ENCODE data around the gene CFAP119.

CFAP119 gene

DNA sequence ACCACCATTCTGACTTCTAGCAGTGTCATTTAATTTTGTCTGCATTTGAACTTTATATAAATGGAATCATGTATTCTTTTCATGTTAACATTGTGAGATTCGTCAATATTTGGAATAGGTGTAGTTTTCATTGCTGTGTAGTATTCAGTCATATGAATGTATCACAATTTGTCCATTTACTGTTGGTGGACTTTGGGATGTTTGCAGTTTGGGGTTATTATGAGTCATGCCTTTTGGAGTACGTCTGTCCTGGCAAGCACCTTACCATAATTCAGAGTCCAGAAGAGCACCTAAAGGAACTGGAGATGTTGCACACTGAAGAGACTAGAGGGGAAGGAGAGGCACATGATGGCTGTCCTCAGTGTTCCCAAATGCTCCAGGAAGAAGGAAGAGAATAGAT, 16.8 kb downstream of the CFAP119 start:
- Mint-ChIP-seq H3K4me3 (no peak overlapping the region), H3K27ac (no peak overlapping the region), H3K9me3 (no peaks in the 10 kb centered on the region), H3K4me1 (ENCODE audit: low read depth) (peaks cover 26% of the 10 kb centered on the region), H3K27me3 (ENCODE audit: low read depth) (no peaks in the 10 kb centered on the region), H3K36me3 (ENCODE audit: low read depth) (peaks cover 33% of the 10 kb centered on the region)

DNA sequence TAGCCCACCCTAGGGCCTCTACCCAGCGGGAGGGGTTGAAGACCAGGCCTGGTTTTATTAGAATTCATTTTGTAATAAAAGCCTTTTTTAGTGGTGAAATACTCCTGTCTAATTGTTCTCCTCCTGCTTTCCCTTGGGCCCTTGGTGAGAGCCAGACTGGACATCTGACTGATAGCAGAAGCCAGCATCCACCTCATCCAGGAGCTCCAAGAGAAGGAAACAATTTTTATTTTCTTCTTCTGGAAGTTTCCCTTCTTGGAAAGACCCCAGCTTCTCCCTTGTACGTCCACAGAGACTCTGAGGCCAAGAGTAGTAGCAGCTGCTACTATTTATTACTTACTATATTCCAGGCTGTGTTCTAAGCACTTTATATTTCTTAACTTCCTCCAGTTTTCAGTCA, 17.7 kb downstream of the CFAP119 start:
- H3K4me3 Mint-ChIP-seq: no peak overlapping the region
- H3K4me1 Mint-ChIP-seq (ENCODE audit: low read depth): peaks cover 20% of the 10 kb centered on the region
- no peaks in the 10 kb centered on the region for H3K27me3 Mint-ChIP-seq (ENCODE audit: low read depth)
- H3K27ac Mint-ChIP-seq: no peak overlapping the region
- no peaks in the 10 kb centered on the region for H3K9me3 Mint-ChIP-seq
- peaks cover 33% of the 10 kb centered on the region for H3K36me3 Mint-ChIP-seq (ENCODE audit: low read depth)

DNA sequence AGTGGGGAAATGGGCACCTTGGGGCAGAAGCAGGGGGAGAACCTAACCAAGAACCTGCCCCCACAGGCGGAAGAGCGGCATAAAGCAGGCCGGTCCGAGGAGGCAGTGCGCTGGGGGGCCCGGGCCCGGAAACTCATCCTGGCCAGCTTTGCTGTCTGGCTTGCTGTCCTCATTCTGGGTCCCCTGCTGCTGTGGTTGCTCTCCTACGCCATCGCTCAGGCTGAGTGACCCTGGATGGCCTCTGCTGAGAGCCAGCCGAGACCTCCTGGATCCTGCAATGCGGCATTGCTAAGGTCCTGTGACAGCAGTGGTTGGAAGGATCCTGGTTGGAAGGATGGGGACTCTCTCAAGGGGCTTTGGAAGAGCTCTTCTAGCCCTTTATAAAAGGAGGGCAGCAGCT, 18.1 kb downstream of the CFAP119 start:
- Mint-ChIP-seq H3K27me3 (ENCODE audit: low read depth) (no peaks in the 10 kb centered on the region), H3K9me3 (no peaks in the 10 kb centered on the region), H3K4me3 (no peak overlapping the region), H3K36me3 (ENCODE audit: low read depth) (peaks cover 35% of the 10 kb centered on the region), H3K27ac (no peak overlapping the region), H3K4me1 (ENCODE audit: low read depth) (peaks cover 19% of the 10 kb centered on the region)

DNA sequence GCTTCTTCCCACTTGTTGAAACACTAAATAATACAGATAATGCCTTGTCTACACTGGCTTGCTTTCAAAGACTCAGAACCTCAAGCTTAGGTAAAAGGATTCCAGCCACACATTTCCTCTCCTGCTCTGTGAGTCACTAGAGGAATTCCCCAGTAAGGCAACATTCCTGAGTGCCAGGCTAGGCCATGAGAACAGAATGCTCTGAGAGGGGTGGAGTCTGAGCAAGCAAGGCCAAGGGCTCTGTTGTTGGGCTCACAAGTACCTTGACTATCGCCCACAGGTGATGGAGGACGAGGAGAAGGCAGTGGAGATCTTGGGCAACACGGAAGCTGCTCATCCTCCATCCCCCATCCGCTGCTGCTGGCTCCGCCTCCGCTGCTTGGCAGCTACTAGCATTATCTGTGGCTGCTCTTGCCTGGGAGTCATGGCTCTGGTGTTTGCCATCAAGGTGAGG, 20.4 kb downstream of the CFAP119 start:
- H3K27me3 Mint-ChIP-seq (ENCODE audit: low read depth): no peaks in the 10 kb centered on the region
- peaks cover 50% of the 10 kb centered on the region for H3K36me3 Mint-ChIP-seq (ENCODE audit: low read depth)
- H3K4me1 Mint-ChIP-seq (ENCODE audit: low read depth): peaks cover 12% of the 10 kb centered on the region
- H3K4me3 Mint-ChIP-seq: no peak overlapping the region
- no peaks in the 10 kb centered on the region for H3K9me3 Mint-ChIP-seq
- no peak overlapping the region for H3K27ac Mint-ChIP-seq

DNA sequence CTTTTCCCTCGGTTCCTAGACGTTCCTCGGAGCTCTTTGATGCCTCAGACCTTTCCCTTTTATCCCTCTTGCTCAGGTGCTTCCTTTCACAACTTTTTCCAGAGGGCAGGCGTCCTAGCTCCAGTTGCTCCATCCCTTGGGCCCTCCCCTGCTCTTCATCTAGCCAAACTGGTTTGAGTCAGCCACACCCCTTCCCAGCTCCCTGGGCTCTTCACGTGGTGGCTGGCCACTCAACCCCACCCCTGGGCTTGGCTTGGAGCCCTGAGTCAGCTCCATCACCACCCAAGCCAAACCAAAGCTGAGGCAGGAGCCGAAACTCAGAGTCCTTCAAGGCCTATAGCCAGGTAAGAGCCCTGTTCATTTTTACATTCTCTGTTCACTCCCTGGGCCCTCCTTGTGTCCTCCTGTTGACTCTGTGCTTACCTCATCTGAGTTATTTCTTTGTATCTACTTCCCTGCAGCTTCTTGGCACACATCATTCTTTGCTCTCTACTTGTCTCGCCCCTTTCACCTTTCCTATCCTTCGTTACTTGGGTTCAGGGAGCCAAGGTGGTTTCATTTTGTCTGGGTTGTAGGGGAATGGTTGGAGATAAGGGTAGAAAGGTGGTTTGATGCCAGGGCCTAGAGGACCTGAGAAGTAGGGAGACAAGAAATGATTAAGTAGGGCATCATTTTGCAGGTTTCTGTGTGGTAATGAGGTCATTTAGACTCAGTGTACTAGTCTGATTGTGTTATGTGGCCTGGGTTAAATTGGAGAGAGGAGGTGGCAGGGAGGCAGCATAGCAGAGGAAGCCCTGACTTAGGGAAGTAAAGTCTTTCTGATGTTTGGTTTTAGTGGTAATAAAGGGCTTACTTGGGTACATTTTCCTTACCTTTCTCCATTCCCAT, 21.3 kb downstream of the CFAP119 start:
- Mint-ChIP-seq H3K36me3 (ENCODE audit: low read depth) (peaks cover 54% of the 10 kb centered on the region), H3K27ac (no peak overlapping the region), H3K27me3 (ENCODE audit: low read depth) (no peaks in the 10 kb centered on the region), H3K4me3 (no peak overlapping the region), H3K4me1 (ENCODE audit: low read depth) (peaks cover 12% of the 10 kb centered on the region), H3K9me3 (no peaks in the 10 kb centered on the region)

GRCh38 chr16:30738984-30739951, 22.6 kb downstream of the CFAP119 start:
- Mint-ChIP-seq H3K4me1 (ENCODE audit: low read depth) (peaks cover 12% of the 10 kb centered on the region), H3K27ac (no peak overlapping the region), H3K27me3 (ENCODE audit: low read depth) (no peaks in the 10 kb centered on the region), H3K36me3 (ENCODE audit: low read depth) (peaks cover 53% of the 10 kb centered on the region), H3K4me3 (no peak overlapping the region), H3K9me3 (no peaks in the 10 kb centered on the region)

DNA sequence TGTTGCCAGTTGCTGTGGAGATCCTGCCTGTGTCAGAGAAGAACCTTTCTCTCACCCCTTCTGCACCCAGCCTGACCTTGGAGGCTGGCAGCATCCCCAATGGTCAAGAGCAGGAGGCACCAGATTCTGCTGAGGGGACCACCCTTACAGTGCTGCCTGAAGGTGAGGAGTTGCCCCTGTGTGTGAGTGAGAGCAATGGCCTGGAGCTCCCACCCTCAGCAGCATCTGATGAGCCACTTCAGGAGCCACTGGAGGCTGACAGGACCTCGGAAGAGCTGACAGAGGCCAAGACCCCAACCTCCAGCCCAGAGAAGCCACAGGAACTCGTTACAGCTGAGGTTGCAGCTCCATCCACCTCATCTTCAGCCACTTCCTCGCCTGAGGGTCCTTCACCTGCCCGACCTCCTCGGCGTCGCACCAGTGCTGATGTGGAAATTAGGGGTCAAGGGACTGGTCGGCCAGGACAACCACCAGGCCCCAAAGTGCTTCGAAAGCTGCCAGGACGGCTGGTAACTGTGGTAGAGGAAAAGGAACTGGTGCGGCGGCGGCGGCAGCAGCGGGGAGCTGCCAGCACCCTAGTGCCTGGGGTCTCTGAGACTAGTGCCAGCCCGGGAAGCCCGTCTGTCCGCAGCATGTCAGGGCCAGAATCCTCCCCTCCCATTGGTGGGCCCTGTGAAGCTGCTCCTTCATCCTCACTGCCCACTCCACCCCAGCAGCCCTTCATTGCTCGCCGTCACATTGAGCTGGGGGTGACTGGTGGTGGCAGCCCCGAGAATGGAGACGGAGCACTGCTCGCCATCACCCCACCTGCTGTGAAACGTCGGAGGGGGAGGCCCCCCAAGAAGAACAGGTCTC, 23.8 kb downstream of the CFAP119 start:
- peaks cover 12% of the 10 kb centered on the region for H3K4me1 Mint-ChIP-seq (ENCODE audit: low read depth)
- H3K9me3 Mint-ChIP-seq: no peaks in the 10 kb centered on the region
- peaks cover 57% of the 10 kb centered on the region for H3K36me3 Mint-ChIP-seq (ENCODE audit: low read depth)
- H3K27ac Mint-ChIP-seq: no peak overlapping the region
- no peak overlapping the region for H3K4me3 Mint-ChIP-seq
- no peaks in the 10 kb centered on the region for H3K27me3 Mint-ChIP-seq (ENCODE audit: low read depth)

DNA sequence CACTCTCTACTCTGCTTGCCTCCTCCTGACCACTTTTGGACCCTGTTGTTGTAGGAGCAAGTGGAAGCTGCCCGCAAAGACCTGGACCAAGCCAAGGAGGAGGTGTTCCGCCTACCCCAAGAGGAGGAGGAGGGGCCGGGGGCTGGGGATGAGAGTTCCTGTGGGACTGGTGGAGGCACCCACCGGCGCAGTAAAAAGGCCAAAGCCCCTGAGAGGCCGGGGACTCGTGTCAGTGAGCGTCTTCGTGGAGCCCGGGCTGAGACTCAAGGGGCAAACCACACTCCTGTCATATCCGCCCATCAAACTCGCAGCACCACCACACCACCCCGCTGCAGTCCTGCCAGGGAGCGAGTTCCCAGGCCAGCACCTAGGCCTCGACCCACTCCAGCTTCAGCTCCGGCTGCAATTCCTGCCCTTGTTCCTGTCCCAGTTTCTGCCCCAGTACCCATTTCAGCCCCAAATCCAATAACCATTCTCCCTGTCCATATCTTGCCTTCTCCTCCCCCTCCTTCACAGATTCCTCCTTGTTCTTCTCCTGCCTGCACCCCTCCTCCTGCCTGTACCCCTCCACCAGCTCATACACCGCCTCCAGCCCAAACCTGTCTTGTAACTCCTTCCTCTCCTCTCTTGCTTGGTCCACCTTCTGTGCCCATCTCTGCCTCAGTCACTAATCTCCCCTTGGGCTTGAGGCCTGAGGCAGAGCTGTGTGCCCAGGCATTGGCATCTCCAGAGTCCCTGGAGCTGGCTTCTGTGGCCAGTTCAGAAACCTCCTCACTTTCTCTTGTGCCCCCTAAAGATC, 24.7 kb downstream of the CFAP119 start:
- H3K27ac Mint-ChIP-seq: peak overlapping the region; percentile 67
- no peaks in the 10 kb centered on the region for H3K27me3 Mint-ChIP-seq (ENCODE audit: low read depth)
- H3K9me3 Mint-ChIP-seq: no peaks in the 10 kb centered on the region
- H3K4me3 Mint-ChIP-seq: no peak overlapping the region
- H3K4me1 Mint-ChIP-seq (ENCODE audit: low read depth): peaks cover 12% of the 10 kb centered on the region
- H3K36me3 Mint-ChIP-seq (ENCODE audit: low read depth): peaks cover 61% of the 10 kb centered on the region

DNA sequence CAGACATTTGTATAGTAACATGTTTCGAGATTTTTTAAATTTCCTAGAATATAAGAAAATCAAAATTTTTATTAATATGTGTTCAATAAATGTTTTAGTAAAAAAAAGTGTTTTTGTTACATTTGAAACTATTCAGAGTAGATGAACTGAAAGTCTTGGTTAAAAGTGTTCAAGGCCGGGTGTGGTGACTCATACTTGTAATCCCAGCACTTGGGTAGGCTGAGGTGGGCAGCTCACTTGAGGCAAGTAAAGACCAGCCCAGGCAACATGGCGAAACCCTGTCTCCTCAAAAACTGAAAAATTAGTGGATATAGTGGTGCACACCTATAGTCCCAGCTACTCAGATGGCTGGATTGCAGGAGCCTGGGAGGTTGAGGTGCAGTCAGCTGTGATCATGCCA, 30.5 kb downstream of the CFAP119 start:
- Mint-ChIP-seq H3K27me3 (ENCODE audit: low read depth) (no peaks in the 10 kb centered on the region), H3K4me3 (no peak overlapping the region), H3K4me1 (ENCODE audit: low read depth) (peaks cover 3% of the 10 kb centered on the region), H3K27ac (no peak overlapping the region), H3K36me3 (ENCODE audit: low read depth) (peaks cover 50% of the 10 kb centered on the region), H3K9me3 (no peaks in the 10 kb centered on the region)

- no peak overlapping the region for H3K27ac Mint-ChIP-seq
- H3K9me3 Mint-ChIP-seq: no peaks in the 10 kb centered on the region
- H3K27me3 Mint-ChIP-seq (ENCODE audit: low read depth): no peaks in the 10 kb centered on the region
- peaks cover 55% of the 10 kb centered on the region for H3K36me3 Mint-ChIP-seq (ENCODE audit: low read depth)
- no peak overlapping the region for H3K4me3 Mint-ChIP-seq
- peaks cover 3% of the 10 kb centered on the region for H3K4me1 Mint-ChIP-seq (ENCODE audit: low read depth)
Observed at GRCh38 chr16:30728899-30729672, 32.8 kb downstream of the CFAP119 start.

DNA sequence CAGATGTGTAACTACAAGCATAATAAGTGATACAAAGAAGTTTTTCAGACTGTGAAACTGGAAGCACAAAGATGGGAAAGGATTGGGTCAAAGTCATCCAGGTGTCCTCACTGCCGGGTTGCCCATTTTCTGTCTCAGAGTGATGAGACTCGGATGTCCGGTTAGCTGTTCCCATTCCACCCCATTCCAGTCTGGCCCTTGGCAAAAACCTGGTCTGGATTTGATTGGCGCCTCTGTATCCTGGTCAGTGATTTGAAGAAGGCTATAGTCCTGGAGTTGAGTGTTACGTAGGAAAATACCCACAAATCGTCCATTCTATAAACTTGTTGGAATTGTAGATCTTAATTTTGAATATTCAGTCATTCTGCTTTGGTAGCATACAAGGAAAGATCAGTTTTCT, 33.5 kb downstream of the CFAP119 start:
- Mint-ChIP-seq H3K9me3 (no peaks in the 10 kb centered on the region), H3K27ac (no peak overlapping the region), H3K27me3 (ENCODE audit: low read depth) (no peaks in the 10 kb centered on the region), H3K4me1 (ENCODE audit: low read depth) (peaks cover 3% of the 10 kb centered on the region), H3K36me3 (ENCODE audit: low read depth) (peaks cover 56% of the 10 kb centered on the region), H3K4me3 (no peak overlapping the region)

DNA sequence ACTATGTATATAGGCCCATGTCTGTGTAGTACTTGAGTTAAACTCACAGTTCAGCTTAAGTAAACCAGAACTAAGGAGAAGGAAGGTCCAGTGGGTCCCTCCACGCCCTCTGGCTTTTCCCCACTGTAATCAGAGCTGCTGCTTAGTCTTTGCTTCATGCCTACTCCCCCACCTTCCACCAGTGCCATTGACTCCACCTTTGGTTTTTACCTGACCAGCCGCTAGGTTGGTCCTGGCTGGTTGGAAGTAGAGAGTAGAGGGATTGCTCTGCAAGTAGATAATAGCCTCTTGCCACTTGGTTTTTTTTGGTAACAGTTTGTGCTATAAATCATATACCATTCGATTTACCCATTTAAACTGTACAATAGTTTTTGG, 36.5 kb downstream of the CFAP119 start:
- Mint-ChIP-seq H3K36me3 (ENCODE audit: low read depth) (peaks cover 70% of the 10 kb centered on the region), H3K27me3 (ENCODE audit: low read depth) (no peaks in the 10 kb centered on the region), H3K4me1 (ENCODE audit: low read depth) (peaks cover 6% of the 10 kb centered on the region), H3K9me3 (no peaks in the 10 kb centered on the region), H3K27ac (no peak overlapping the region), H3K4me3 (no peak overlapping the region)

Measured in T-helper 1 cell treated with Interleukin-12 subunit alpha and Interleukin-12 subunit beta and Interleukin-4 antibody, amounts not matched to agents 30 μg/mL and 1 μg/mL, for 36 hours (primary cell).